Hindlimb muscle (tissue), 1 donor: ENCODE data around the gene RASA4B. TPM values are rescaled to one million over a fixed set of nuclear protein-coding genes. Genes with fewer than 3 reads are reported as not detected.

ENCODE experiments used
- DNase-seq: peaks from one replicate; pipeline ENCODE4 v3.0.0-alpha.2; 2013
- polyA plus RNA-seq: library from polyadenylated mRNA; unstranded; fragments of 120-200 nt; gene quantifications from one replicate; pipeline ENCODE4 v1.2.1, GENCODE V29; 2013; ENCODE audit not compliant: insufficient read length

Gene RASA4B
- polyA plus RNA-seq, 1 donor = 37.1 TPM

DNA sequence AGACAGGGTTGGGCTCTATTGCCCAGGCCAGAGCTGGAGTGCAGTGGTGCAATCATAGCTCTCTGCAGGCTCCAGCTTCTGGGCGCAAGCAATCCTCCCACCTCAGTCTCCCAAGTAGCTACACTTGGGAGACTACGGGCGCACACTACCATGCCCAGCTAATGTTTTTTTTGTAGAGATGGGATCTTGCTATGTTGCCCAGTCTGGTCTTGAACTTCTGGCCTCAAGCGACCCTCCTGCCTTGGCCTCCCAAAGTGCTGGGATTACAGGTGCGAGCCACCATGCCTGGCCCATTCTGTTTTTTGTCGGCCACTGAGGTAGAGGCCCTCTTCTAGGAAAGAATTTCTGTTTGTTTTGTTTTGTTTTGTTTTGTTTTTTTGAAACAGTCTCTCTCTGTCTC, 65.1 kb downstream of the RASA4B start:
- DNase-seq = no peak

GRCh38 chr7:102451371-102452054, 66.1 kb downstream of the RASA4B start:
- no peak for DNase-seq

- no peak for DNase-seq
These were observed 67.3 kb downstream of the RASA4B start for GRCh38 chr7:102450242-102450641.

DNA sequence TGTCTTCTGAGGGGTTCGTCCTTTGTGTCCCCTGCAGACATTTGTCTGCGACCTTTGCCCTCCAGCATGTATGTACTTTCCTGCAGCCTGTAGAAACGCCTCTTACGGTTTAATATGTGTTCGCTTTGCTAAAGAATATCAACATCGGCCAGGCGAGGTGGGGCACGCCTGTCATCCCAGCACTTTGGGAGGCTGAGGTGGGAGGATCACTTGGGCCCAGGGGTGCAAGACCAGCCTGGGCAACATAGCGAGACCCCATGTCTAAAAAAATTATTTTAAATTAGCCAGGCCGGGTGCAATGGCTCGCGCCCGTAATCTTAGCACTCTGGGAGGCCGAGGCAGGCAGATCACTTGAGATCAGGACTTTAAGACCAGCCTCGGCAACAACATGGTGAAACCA, 68.4 kb downstream of the RASA4B start:
- DNase-seq = no peak

GRCh38 chr7:102447311-102447710, 70.3 kb downstream of the RASA4B start:
- no peak for DNase-seq

DNA sequence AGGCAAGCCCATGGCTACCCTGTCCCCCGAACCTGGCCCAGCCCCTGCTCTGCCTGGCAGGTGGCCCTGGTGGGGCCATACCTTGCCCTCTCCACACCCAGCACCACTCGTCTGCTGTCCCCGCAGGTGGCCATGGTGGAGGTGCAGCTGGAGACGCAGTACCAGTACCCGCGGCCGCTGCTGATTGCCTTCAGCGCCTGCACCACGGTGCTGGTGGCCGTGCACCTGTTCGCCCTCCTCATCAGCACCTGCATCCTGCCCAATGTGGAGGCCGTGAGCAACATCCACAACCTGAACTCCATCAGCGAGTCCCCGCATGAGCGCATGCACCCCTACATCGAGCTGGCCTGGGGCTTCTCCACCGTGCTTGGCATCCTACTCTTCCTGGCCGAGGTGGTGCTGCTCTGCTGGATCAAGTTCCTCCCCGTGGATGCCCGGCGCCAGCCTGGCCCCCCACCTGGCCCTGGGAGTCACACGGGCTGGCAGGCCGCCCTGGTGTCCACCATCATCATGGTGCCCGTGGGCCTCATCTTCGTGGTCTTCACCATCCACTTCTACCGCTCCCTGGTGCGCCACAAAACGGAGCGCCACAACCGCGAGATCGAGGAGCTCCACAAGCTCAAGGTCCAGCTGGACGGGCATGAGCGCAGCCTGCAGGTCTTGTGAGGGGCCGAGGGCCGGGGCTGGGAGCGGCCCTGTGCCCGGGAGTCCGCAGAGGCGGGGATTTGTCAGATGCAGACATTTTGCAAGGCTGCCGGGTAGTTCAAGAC, 71.0 kb downstream of the RASA4B start:
- DNase-seq = no peak

DNA sequence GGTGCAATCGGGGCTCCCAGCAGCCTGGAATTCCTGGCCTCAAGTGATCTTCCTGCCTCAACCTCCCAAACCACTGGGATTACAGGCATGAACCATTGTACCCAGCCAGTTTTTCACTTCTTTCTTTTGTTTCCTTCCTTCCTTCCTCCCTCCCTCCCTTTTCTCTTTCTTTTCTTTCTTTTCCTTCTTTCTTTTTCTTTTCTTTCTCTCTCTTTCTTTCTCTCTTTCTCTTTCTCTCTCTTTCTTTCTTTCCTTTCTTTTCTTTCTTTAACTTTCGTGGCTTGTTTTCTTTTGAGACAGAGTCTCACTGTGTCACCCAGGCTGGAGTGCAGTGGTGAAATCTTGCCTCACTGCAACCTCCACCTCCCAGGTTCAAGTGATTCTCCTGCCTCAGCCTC, 71.9 kb downstream of the RASA4B start:
- no peak for DNase-seq

- DNase-seq = no peak
These were observed 72.5 kb downstream of the RASA4B start for GRCh38 chr7:102444961-102445673.

- DNase-seq = no peak
These were observed 77.4 kb downstream of the RASA4B start for GRCh38 chr7:102439963-102440795.

- no peak for DNase-seq
These were observed 81.5 kb downstream of the RASA4B start for GRCh38 chr7:102436118-102436517.

GRCh38 chr7:102434039-102434486, 83.5 kb downstream of the RASA4B start:
- DNase-seq = no peak

- peak; percentile 81 for DNase-seq
These were observed 84.1 kb downstream of the RASA4B start, which contains the start of gene ORAI2 for GRCh38 chr7:102433219-102434038. ORAI2 (plus strand) TSS chr7:102433575; CDS start chr7:102438957, 5,382 bp downstream.

Other genes starting within 250 kb of the RASA4B start
- 22.2 TPM for gene SH2B2, start 230.9 kb downstream of the RASA4B start, polyA plus RNA-seq
- gene SPDYE6, start 161.3 kb downstream of the RASA4B start, polyA plus RNA-seq = 11.5 TPM
- gene PRKRIP1, start 121.4 kb downstream of the RASA4B start, polyA plus RNA-seq = 30.6 TPM
- gene ORAI2, start 84.2 kb downstream of the RASA4B start, polyA plus RNA-seq = 10.0 TPM
- 8.9 TPM for gene ALKBH4, start 52.9 kb downstream of the RASA4B start, polyA plus RNA-seq
- 11.7 TPM for gene LRWD1, start 52.8 kb downstream of the RASA4B start, polyA plus RNA-seq
- 33.3 TPM for gene POLR2J, start 38.9 kb downstream of the RASA4B start, polyA plus RNA-seq
- gene UPK3BL2, start 25.9 kb upstream of the RASA4B start, polyA plus RNA-seq = 18.4 TPM
- 14.8 TPM for gene SPDYE2, start 33.4 kb upstream of the RASA4B start, polyA plus RNA-seq
- gene POLR2J3, start 54.8 kb upstream of the RASA4B start, polyA plus RNA-seq = 75.4 TPM
- 82.0 TPM for gene RASA4, start 99.0 kb upstream of the RASA4B start, polyA plus RNA-seq
- 30.9 TPM for gene UPK3BL1, start 125.0 kb upstream of the RASA4B start, polyA plus RNA-seq
- gene SPDYE2B, start 132.5 kb upstream of the RASA4B start, polyA plus RNA-seq = 5.1 TPM
- 6.7 TPM for gene POLR2J2, start 153.9 kb upstream of the RASA4B start, polyA plus RNA-seq
- gene FAM185A, start 231.2 kb upstream of the RASA4B start, polyA plus RNA-seq = 6.5 TPM